ENCODE measurements around the gene SLC10A1.

The SLC10A1 gene

GRCh38 chr14:69792887-69793421 is 4.1 kb downstream of the SLC10A1 start:
- TF ChIP-seq FOXP2 (optimal IDR thresholded peaks at IDR 0.05; ENCODE audit: borderline replicate concordance, extremely low read depth, extremely low read length, insufficient read depth), result no peak
- TF ChIP-seq, protein P1, sequence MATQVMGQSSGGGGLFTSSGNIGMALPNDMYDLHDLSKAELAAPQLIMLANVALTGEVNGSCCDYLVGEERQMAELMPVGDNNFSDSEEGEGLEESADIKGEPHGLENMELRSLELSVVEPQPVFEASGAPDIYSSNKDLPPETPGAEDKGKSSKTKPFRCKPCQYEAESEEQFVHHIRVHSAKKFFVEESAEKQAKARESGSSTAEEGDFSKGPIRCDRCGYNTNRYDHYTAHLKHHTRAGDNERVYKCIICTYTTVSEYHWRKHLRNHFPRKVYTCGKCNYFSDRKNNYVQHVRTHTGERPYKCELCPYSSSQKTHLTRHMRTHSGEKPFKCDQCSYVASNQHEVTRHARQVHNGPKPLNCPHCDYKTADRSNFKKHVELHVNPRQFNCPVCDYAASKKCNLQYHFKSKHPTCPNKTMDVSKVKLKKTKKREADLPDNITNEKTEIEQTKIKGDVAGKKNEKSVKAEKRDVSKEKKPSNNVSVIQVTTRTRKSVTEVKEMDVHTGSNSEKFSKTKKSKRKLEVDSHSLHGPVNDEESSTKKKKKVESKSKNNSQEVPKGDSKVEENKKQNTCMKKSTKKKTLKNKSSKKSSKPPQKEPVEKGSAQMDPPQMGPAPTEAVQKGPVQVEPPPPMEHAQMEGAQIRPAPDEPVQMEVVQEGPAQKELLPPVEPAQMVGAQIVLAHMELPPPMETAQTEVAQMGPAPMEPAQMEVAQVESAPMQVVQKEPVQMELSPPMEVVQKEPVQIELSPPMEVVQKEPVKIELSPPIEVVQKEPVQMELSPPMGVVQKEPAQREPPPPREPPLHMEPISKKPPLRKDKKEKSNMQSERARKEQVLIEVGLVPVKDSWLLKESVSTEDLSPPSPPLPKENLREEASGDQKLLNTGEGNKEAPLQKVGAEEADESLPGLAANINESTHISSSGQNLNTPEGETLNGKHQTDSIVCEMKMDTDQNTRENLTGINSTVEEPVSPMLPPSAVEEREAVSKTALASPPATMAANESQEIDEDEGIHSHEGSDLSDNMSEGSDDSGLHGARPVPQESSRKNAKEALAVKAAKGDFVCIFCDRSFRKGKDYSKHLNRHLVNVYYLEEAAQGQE (IDR thresholded peaks at IDR 0.05; ENCODE audit: insufficient read depth in 1 of 2, low read depth in 2 of 2, low read length in 2 of 2), result no peak
- TF ChIP-seq SIN3A (IDR thresholded peaks at IDR 0.05; ENCODE audit: borderline replicate concordance, insufficient read depth, low read length), result no peak
- no peak for TF ChIP-seq POLR2AphosphoS5 (IDR thresholded peaks at IDR 0.05; ENCODE audit: low read depth, low read length)
- TF ChIP-seq TAF1 (IDR thresholded peaks at IDR 0.05; ENCODE audit: borderline replicate concordance, insufficient read depth, low read length), result no peak

- no peak for TF ChIP-seq POLR2AphosphoS5 (IDR thresholded peaks at IDR 0.05; ENCODE audit: low read depth, low read length)
- TF ChIP-seq TAF1 (IDR thresholded peaks at IDR 0.05; ENCODE audit: borderline replicate concordance, insufficient read depth, low read length), result no peak
- TF ChIP-seq SIN3A (IDR thresholded peaks at IDR 0.05; ENCODE audit: borderline replicate concordance, insufficient read depth, low read length), result no peak
- no peak for TF ChIP-seq FOXP2 (optimal IDR thresholded peaks at IDR 0.05; ENCODE audit: borderline replicate concordance, extremely low read depth, extremely low read length, insufficient read depth)
- TF ChIP-seq, protein P1 (IDR thresholded peaks at IDR 0.05; ENCODE audit: insufficient read depth in 1 of 2, low read depth in 2 of 2, low read length in 2 of 2), result no peak
Measured at GRCh38 chr14:69789118-69789640, 7.9 kb downstream of the SLC10A1 start.

DNA sequence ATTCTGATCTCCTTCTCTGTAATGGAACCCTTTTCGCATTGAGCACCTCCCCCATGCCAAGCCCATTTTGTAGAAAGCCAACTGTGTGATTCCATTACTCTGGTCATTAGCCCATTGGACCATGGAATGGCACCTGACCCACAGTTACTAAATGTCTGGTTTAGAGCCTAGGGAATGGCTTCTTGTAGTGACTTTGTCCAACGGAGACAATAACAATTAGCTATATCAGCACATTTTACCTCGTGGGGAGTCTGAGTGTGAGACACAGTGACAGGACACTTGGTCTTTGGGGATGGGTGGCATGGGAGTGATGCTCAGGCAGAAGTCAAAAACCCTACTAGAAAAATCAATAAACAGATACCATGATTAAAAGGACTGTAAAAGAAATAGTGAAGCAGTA is 10.4 kb downstream of the SLC10A1 start:
- TF ChIP-seq, protein P1 (IDR thresholded peaks at IDR 0.05; ENCODE audit: insufficient read depth in 1 of 2, low read depth in 2 of 2, low read length in 2 of 2), result no peak
- TF ChIP-seq TAF1 (IDR thresholded peaks at IDR 0.05; ENCODE audit: borderline replicate concordance, insufficient read depth, low read length) (no peak), FOXP2 (optimal IDR thresholded peaks at IDR 0.05; ENCODE audit: borderline replicate concordance, extremely low read depth, extremely low read length, insufficient read depth) (no peak), POLR2AphosphoS5 (IDR thresholded peaks at IDR 0.05; ENCODE audit: low read depth, low read length) (no peak), SIN3A (IDR thresholded peaks at IDR 0.05; ENCODE audit: borderline replicate concordance, insufficient read depth, low read length) (no peak)

- TF ChIP-seq, protein P1 (IDR thresholded peaks at IDR 0.05; ENCODE audit: insufficient read depth in 1 of 2, low read depth in 2 of 2, low read length in 2 of 2), result no peak
- TF ChIP-seq SIN3A (IDR thresholded peaks at IDR 0.05; ENCODE audit: borderline replicate concordance, insufficient read depth, low read length), result no peak
- no peak for TF ChIP-seq FOXP2 (optimal IDR thresholded peaks at IDR 0.05; ENCODE audit: borderline replicate concordance, extremely low read depth, extremely low read length, insufficient read depth)
- TF ChIP-seq TAF1 (IDR thresholded peaks at IDR 0.05; ENCODE audit: borderline replicate concordance, insufficient read depth, low read length), result no peak
- TF ChIP-seq POLR2AphosphoS5 (IDR thresholded peaks at IDR 0.05; ENCODE audit: low read depth, low read length), result no peak
Measured at GRCh38 chr14:69784942-69785341, 12.1 kb downstream of the SLC10A1 start.
